ENCODE results near the gene EFCAB6. TPM values are rescaled to one million over a fixed set of nuclear protein-coding genes. Genes with fewer than 3 reads are reported as not detected.

Gene EFCAB6
- total and polyA plus RNA-seq, 12 donors: 1.6 to 4.8 (median 2.9) TPM

GRCh38 chr22:43600265-43600664, 211.8 kb downstream of the EFCAB6 start:
- Histone ChIP-seq H3K36me3 (replicated peaks in 1 of 2) (no peaks in the 10 kb centered on the region), H3K4me1 (replicated peaks in 1 of 2) (no peaks in the 10 kb centered on the region), H3K4me3 (no peak overlapping the region), H3K27ac (no peak overlapping the region), H3K27me3 (no peaks in the 10 kb centered on the region), H3K9me3 (replicated peaks in 1 of 3) (no peaks in the 10 kb centered on the region)
- 83 to 91% (median 87%) methylated on average over 9 of the region's 9 CpGs for WGBS, 4 donors
- no peak for DNase-seq
- no peak for TF ChIP-seq POLR2A (IDR thresholded peaks at IDR 0.05)
- TF ChIP-seq, protein P1, sequence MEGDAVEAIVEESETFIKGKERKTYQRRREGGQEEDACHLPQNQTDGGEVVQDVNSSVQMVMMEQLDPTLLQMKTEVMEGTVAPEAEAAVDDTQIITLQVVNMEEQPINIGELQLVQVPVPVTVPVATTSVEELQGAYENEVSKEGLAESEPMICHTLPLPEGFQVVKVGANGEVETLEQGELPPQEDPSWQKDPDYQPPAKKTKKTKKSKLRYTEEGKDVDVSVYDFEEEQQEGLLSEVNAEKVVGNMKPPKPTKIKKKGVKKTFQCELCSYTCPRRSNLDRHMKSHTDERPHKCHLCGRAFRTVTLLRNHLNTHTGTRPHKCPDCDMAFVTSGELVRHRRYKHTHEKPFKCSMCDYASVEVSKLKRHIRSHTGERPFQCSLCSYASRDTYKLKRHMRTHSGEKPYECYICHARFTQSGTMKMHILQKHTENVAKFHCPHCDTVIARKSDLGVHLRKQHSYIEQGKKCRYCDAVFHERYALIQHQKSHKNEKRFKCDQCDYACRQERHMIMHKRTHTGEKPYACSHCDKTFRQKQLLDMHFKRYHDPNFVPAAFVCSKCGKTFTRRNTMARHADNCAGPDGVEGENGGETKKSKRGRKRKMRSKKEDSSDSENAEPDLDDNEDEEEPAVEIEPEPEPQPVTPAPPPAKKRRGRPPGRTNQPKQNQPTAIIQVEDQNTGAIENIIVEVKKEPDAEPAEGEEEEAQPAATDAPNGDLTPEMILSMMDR (IDR thresholded peaks at IDR 0.05): no peak
- intact Hi-C loops (cut with DNase I): no loop called here

DNA sequence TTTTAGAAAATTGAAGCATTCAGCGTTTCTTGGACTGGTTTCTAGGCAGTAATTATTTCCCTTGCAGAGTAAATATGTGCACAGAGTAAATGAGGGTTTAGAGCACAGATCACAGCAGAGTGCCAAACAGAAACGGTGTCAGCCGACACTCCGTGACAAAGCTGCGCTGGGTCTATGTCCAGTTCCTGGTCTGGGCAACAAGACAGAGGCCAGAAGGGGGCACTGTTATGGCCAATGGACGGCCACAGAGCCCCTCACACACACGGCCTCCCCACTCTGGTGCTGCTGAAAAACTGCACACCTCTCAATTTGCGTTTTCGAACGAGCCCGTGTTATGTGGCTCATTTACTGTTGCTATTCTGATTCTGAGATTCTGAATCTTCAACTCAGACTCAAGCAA, 219.6 kb downstream of the EFCAB6 start:
- intact Hi-C loops (cut with DNase I): no loop called here
- H3K27me3 ChIP-seq: no peaks in the 10 kb centered on the region
- no peak overlapping the region for H3K4me3 ChIP-seq
- no peak for DNase-seq
- H3K9me3 ChIP-seq (replicated peaks in 1 of 3): no peaks in the 10 kb centered on the region
- no peaks in the 10 kb centered on the region for H3K36me3 ChIP-seq (replicated peaks in 1 of 2)
- no peaks in the 10 kb centered on the region for H3K4me1 ChIP-seq (replicated peaks in 1 of 2)
- TF ChIP-seq, protein P1 (IDR thresholded peaks at IDR 0.05): no peak
- no peak for TF ChIP-seq POLR2A (IDR thresholded peaks at IDR 0.05)
- WGBS, 4 donors: 67 to 72% (median 69%) methylated on average over 11 of the region's 11 CpGs
- no peak overlapping the region for H3K27ac ChIP-seq

- Histone ChIP-seq H3K4me1 (replicated peaks in 1 of 2) (no peaks in the 10 kb centered on the region), H3K27ac (no peak overlapping the region), H3K4me3 (no peak overlapping the region), H3K9me3 (replicated peaks in 1 of 3) (no peaks in the 10 kb centered on the region), H3K36me3 (replicated peaks in 1 of 2) (no peaks in the 10 kb centered on the region), H3K27me3 (no peaks in the 10 kb centered on the region)
- TF ChIP-seq, protein P1 (IDR thresholded peaks at IDR 0.05): no peak
- no peak for TF ChIP-seq POLR2A (IDR thresholded peaks at IDR 0.05)
- intact Hi-C loops (cut with DNase I): no loop called here
- DNase-seq: no peak
- WGBS, 4 donors: 83 to 88% (median 85%) methylated on average over 6 of the region's 6 CpGs
Measured at GRCh38 chr22:43591380-43591779, 220.7 kb downstream of the EFCAB6 start.

GRCh38 chr22:43587574-43587973, 224.5 kb downstream of the EFCAB6 start:
- H3K36me3 ChIP-seq (replicated peaks in 1 of 2): no peaks in the 10 kb centered on the region
- no peaks in the 10 kb centered on the region for H3K4me1 ChIP-seq (replicated peaks in 1 of 2)
- TF ChIP-seq, protein P1 (IDR thresholded peaks at IDR 0.05): no peak
- no peak for TF ChIP-seq POLR2A (IDR thresholded peaks at IDR 0.05)
- no peak overlapping the region for H3K27ac ChIP-seq
- intact Hi-C loops (cut with DNase I): no loop called here
- H3K27me3 ChIP-seq: no peaks in the 10 kb centered on the region
- DNase-seq: no peak
- no peak overlapping the region for H3K4me3 ChIP-seq
- WGBS, 4 donors: 0 to 83% (median 40%) methylated on average over 1 of the region's 1 CpG
- no peaks in the 10 kb centered on the region for H3K9me3 ChIP-seq (replicated peaks in 1 of 3)

Measured in adrenal gland (tissue), 12 donors.